Calu3 (cell line): Measurements from ENCODE around the gene DSCAM. TPM values are rescaled to one million over a fixed set of nuclear protein-coding genes. Genes with fewer than 3 reads are reported as not detected.

Source experiments
- BruUV-seq: library from RNA; stranded (reverse); fragments of 400-500 nt; replicated peaks from 2 replicates; lab custom pipeline; 2021; lab: Mats Ljungman, UMichigan
- CTCF ChIA-PET: fragments of 300-600 bp; sonication (Branson Sonifier 250); formaldehyde crosslinking; loops from one replicate; lab custom pipeline; 2022; ENCODE audit warnings: antibody characterized with exemption; lab: Charles Lee
- DNase-seq: peaks from one replicate; pipeline ENCODE4 v3.0.0; 2022
- H3K27ac Mint-ChIP-seq: one replicate; pipeline ENCODE4 v1.8.0; 2022; ENCODE audit warnings: mixed read lengths; ENCODE audit not compliant: unreplicated experiment
- H3K27me3 Mint-ChIP-seq: one replicate; pipeline ENCODE4 v1.8.0; 2022; ENCODE audit warnings: mixed read lengths; ENCODE audit not compliant: unreplicated experiment
- H3K36me3 Mint-ChIP-seq: one replicate; pipeline ENCODE4 v1.8.0; 2022; ENCODE audit warnings: mild to moderate bottlenecking, moderate library complexity, mixed read lengths; ENCODE audit not compliant: insufficient read depth, unreplicated experiment
- H3K4me1 Mint-ChIP-seq: one replicate; pipeline ENCODE4 v1.8.0; 2022; ENCODE audit warnings: mild to moderate bottlenecking, low read depth, mixed read lengths; ENCODE audit not compliant: unreplicated experiment
- H3K4me3 Mint-ChIP-seq: one replicate; pipeline ENCODE4 v1.8.0; 2022; ENCODE audit warnings: mild to moderate bottlenecking, low read depth, moderate library complexity, mixed read lengths; ENCODE audit not compliant: unreplicated experiment
- H3K9me3 Mint-ChIP-seq: one replicate; pipeline ENCODE4 v1.8.0; 2022; ENCODE audit warnings: low read depth, mixed read lengths; ENCODE audit not compliant: unreplicated experiment
- intact Hi-C: fragments of 100-400 bp; cut with micrococcal nuclease; formaldehyde crosslinking; loops from one replicate; pipeline ENCODE4 v1.10.0; 2022; ENCODE audit not compliant: unreplicated experiment
- total RNA-seq: library from RNA; stranded (reverse); gene quantifications from 2 replicates; pipeline ENCODE4 v1.2.3, GENCODE V29; 2022
- TF ChIP-seq, protein P1 (sequence below): fragments of 200-600 bp; IDR thresholded peaks from one replicate; pipeline ENCODE4 v1.8.0; 2022; ENCODE audit warnings: antibody characterized with exemption; ENCODE audit not compliant: unreplicated experiment

Gene DSCAM
- total RNA-seq, 1 experiment from 2014 or later: not detected

DNA sequence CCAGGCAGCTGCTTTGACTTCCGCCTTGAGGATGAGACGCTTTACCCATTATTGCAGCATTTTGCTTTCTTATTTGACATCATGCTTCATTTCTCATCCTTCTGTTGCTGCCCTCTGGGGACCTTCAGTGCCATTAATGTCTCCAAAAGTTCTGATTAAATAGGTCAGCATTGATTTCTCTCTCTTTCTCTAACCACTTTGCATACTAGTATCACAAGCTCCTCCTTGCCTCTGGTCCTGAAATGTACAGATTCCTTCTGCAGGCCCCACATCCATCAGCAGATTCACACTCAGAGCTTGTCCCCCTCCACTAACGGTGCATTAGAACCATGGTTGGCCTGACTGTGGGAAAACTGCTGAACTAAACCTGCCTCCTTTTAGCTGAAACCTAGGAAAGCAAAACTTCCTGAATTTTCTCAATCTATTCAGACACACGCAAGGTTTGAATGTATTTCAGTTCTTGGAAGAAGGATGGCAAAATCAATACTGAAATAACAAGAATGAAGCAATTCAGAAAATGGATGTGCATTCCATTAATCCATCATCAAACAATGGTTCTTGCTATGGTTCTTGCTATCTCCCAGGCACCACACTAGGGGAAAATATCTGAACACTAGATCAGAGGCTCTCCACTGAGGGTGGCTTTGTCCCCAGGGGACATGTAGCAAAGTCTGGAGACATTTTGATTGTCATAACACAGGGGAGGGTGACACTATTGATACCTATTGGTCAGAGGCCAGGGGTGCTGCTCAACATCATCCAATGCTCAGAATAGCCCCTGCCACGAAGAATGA is 825.2 kb downstream of the DSCAM start:
- H3K36me3 Mint-ChIP-seq: no peaks in the 10 kb centered on the region
- no peaks in the 10 kb centered on the region for H3K27me3 Mint-ChIP-seq
- TF ChIP-seq, protein P1, sequence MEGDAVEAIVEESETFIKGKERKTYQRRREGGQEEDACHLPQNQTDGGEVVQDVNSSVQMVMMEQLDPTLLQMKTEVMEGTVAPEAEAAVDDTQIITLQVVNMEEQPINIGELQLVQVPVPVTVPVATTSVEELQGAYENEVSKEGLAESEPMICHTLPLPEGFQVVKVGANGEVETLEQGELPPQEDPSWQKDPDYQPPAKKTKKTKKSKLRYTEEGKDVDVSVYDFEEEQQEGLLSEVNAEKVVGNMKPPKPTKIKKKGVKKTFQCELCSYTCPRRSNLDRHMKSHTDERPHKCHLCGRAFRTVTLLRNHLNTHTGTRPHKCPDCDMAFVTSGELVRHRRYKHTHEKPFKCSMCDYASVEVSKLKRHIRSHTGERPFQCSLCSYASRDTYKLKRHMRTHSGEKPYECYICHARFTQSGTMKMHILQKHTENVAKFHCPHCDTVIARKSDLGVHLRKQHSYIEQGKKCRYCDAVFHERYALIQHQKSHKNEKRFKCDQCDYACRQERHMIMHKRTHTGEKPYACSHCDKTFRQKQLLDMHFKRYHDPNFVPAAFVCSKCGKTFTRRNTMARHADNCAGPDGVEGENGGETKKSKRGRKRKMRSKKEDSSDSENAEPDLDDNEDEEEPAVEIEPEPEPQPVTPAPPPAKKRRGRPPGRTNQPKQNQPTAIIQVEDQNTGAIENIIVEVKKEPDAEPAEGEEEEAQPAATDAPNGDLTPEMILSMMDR: no peak
- BruUV-seq: no TSS peak
- no peak overlapping the region for H3K27ac Mint-ChIP-seq
- H3K9me3 Mint-ChIP-seq: peaks cover 7% of the 10 kb centered on the region
- DNase-seq: no peak
- H3K4me1 Mint-ChIP-seq: no peaks in the 10 kb centered on the region
- intact Hi-C loops: no loop called here
- CTCF ChIA-PET: no interaction called here
- no peak overlapping the region for H3K4me3 Mint-ChIP-seq

DNA sequence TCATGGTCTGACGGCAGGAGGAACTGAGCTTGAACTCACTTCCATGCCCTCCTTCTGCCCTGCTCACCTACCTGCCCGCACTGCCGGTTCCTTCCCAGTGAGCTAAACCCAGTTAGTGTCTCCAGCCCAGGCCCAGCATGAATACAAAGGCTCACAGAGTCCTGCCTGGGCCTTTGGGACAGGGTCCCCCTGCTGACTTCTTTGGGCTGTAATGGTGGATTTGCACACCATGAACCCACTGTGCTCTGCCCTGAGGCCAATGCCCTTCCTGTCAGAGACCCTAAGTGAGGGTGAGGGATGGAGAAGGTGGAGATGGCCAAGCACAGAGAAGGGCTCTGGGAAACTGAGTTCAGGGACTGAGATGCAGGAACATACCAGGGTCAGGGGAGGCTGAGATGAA is 826.3 kb downstream of the DSCAM start:
- Mint-ChIP-seq H3K27me3 (no peaks in the 10 kb centered on the region), H3K27ac (no peak overlapping the region), H3K36me3 (no peaks in the 10 kb centered on the region), H3K4me3 (no peak overlapping the region), H3K4me1 (no peaks in the 10 kb centered on the region), H3K9me3 (peaks cover 7% of the 10 kb centered on the region)
- no peak for DNase-seq
- CTCF ChIA-PET: no interaction called here
- BruUV-seq: no TSS peak
- TF ChIP-seq, protein P1: no peak
- intact Hi-C loops: no loop called here

DNA sequence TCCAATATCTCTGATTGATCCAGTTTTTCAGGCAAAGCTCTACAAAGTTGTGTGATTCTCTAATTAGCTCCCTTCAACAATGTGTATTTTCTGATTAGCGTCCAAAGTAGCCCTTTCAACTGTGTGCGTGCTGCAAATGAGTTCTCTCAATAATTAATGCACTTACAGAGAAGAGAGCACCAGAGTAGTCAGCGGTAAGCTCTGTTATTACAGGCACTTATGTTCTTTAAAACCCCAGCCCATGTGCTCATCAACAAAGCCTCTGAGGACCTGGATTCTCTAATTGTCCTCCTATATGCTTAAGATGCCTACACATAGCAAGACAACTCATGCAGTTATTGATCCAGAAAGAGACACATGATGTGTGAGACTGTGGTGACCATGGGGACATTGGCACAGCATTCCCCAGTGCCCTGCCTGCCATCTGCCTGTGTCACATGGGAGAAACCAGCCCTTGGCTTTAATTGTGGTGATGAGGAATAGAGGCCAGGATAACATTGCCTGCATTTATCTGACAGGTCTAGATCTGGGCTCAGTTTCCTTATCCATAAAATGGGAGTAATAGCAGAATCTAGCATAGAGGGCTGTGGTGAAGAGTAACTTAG is 828.0 kb downstream of the DSCAM start:
- peaks cover 11% of the 10 kb centered on the region for H3K9me3 Mint-ChIP-seq

DNA sequence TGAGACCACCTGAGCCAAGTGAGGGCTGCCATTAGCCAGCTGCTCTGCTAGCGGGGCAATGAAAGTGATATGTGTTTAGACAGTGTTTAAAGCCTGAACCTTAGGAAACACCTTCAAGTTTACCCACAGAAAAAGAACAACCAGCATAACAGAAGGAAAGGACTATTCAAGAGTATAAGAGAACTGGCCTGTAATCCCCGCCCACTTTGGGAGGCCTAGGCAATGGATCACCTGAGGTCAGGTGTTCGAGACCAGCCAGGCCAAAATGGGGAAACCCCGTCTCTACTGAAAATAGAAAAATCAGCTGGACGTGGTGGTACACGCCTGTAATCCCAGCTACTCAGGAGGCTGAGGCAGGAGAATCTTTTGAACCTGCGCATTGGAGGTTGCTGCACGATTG is 830.3 kb downstream of the DSCAM start:
- Mint-ChIP-seq H3K27ac (no peak overlapping the region), H3K36me3 (no peaks in the 10 kb centered on the region), H3K9me3 (peaks cover 11% of the 10 kb centered on the region), H3K4me1 (no peaks in the 10 kb centered on the region), H3K27me3 (no peaks in the 10 kb centered on the region), H3K4me3 (no peak overlapping the region)
- DNase-seq: no peak
- no TSS peak for BruUV-seq
- intact Hi-C loops: no loop called here
- CTCF ChIA-PET: no interaction called here
- TF ChIP-seq, protein P1: no peak

More for the DNA sequence above, 828.0 kb downstream of the DSCAM start:
- Mint-ChIP-seq H3K27me3 (no peaks in the 10 kb centered on the region), H3K27ac (no peak overlapping the region), H3K36me3 (no peaks in the 10 kb centered on the region), H3K4me3 (no peak overlapping the region), H3K4me1 (no peaks in the 10 kb centered on the region)
- no TSS peak for BruUV-seq
- CTCF ChIA-PET: no interaction called here
- TF ChIP-seq, protein P1: no peak
- DNase-seq: no peak
- intact Hi-C loops: no loop called here
